MCF 10A (cell line): ENCODE results near the gene TIPRL. TPM values are rescaled to one million over a fixed set of nuclear protein-coding genes. Genes with fewer than 3 reads are reported as not detected.
A peak's percentile ranks its signal among the peaks of the same experiment; 100 is the strongest.

ENCODE experiments used
- BruUV-seq: library from RNA; stranded (reverse); fragments of 400-500 nt; replicated peaks from 2 replicates; lab custom pipeline; 2021; lab: Mats Ljungman, UMichigan
- CTCF ChIA-PET: fragments of 300-600 bp; sonication (Branson Sonifier 250); formaldehyde crosslinking; extraction: SDS; loops from one replicate; lab custom pipeline; 2021; ENCODE audit warnings: antibody characterized with exemption, inconsistent platforms; lab: Yijun Ruan, JAX
- POLR2A ChIA-PET: fragments of 300-600, 350-650 bp; sonication (Branson Sonifier 250); formaldehyde crosslinking; extraction: SDS; loops from one replicate; lab custom pipeline; 2020; ENCODE audit warnings: antibody characterized with exemption, inconsistent platforms; lab: Yijun Ruan, JAX
- DNase-seq: peaks from one replicate; pipeline ENCODE4 v3.0.0-alpha.2; 2018; ENCODE audit not compliant: unreplicated experiment
- H3K27ac Mint-ChIP-seq: one replicate; pipeline ENCODE4 v1.8.0; 2022; ENCODE audit warnings: mild to moderate bottlenecking, low read depth, mixed read lengths; ENCODE audit not compliant: unreplicated experiment
- H3K27me3 Mint-ChIP-seq: one replicate; pipeline ENCODE4 v1.8.0; 2022; ENCODE audit warnings: mixed read lengths; ENCODE audit not compliant: insufficient read depth, unreplicated experiment
- H3K36me3 Mint-ChIP-seq: one replicate; pipeline ENCODE4 v1.8.0; 2022; ENCODE audit warnings: mild to moderate bottlenecking, moderate library complexity, mixed read lengths; ENCODE audit not compliant: insufficient read depth, unreplicated experiment
- H3K4me1 Mint-ChIP-seq: one replicate; pipeline ENCODE4 v1.8.0; 2022; ENCODE audit warnings: mixed read lengths; ENCODE audit not compliant: insufficient read depth, unreplicated experiment
- H3K4me3 Mint-ChIP-seq: one replicate; pipeline ENCODE4 v1.8.0; 2022; ENCODE audit warnings: mild to moderate bottlenecking, moderate library complexity, mixed read lengths; ENCODE audit not compliant: unreplicated experiment
- H3K9me3 Mint-ChIP-seq: one replicate; pipeline ENCODE4 v1.8.0; 2022; ENCODE audit warnings: mixed read lengths; ENCODE audit not compliant: unreplicated experiment
- CTCF ChIP-seq: fragments of 200-600 bp; IDR thresholded peaks from one replicate; pipeline ENCODE4 v1.8.0; 2022; ENCODE audit warnings: antibody characterized with exemption, mild to moderate bottlenecking; ENCODE audit not compliant: unreplicated experiment
- intact Hi-C: fragments of 100-400 bp; cut with micrococcal nuclease; formaldehyde crosslinking; loops from 2 replicates; pipeline ENCODE4 v1.14.1; 2022
- total RNA-seq: library from RNA; stranded (reverse); gene quantifications from 2 replicates; pipeline ENCODE4 v1.2.3, GENCODE V29; 2022

TIPRL gene
- total RNA-seq, 1 experiment from 2014 or later: 111 TPM

- intact Hi-C loops: no loop called here
- BruUV-seq: no TSS peak
- Mint-ChIP-seq H3K4me1 (no peaks in the 10 kb centered on the region), H3K27ac (no peak overlapping the region), H3K9me3 (no peaks in the 10 kb centered on the region), H3K27me3 (no peaks in the 10 kb centered on the region), H3K36me3 (no peaks in the 10 kb centered on the region), H3K4me3 (no peak overlapping the region)
- POLR2A ChIA-PET: interaction anchor here (0.6 to 0.7 kb wide), 2 partner anchors 10 to 12 kb away, joined by 3 read pairs; no protein-coding TSS in a partner anchor
- CTCF ChIA-PET: interaction anchor here (0.8 to 1.1 kb wide), 3 partner anchors 25 to 78 kb away, joined by 3 to 5 read pairs (median 3); no protein-coding TSS in a partner anchor
- DNase-seq: no peak
- no peak for TF ChIP-seq CTCF
Measured at GRCh38 chr1:168170564-168171508, 7.9 kb upstream of the TIPRL start.

- ChIA-PET POLR2A (interaction anchor here (0.6 to 1.0 kb wide), 3 partner anchors 13 to 141 kb away, joined by 3 to 4 read pairs (median 3); partner anchors contain the start of gene SFT2D2), CTCF (interaction anchor here (0.7 to 1.5 kb wide), 6 partner anchors 13 to 159 kb away, joined by 3 to 11 read pairs (median 3); no protein-coding TSS in a partner anchor)
- no peak overlapping the region for H3K4me3 Mint-ChIP-seq
- BruUV-seq: no TSS peak
- no peak for TF ChIP-seq CTCF
- no peak overlapping the region for H3K27ac Mint-ChIP-seq
- no peak for DNase-seq
- no peaks in the 10 kb centered on the region for H3K36me3 Mint-ChIP-seq
- intact Hi-C loops: no loop called here
- H3K9me3 Mint-ChIP-seq: no peaks in the 10 kb centered on the region
- no peaks in the 10 kb centered on the region for H3K4me1 Mint-ChIP-seq
- H3K27me3 Mint-ChIP-seq: no peaks in the 10 kb centered on the region
Measured at GRCh38 chr1:168172250-168172915, 6.4 kb upstream of the TIPRL start.

GRCh38 chr1:168178227-168178637 lies 530 bp upstream of the TIPRL start:
- H3K27me3 Mint-ChIP-seq: no peaks in the 10 kb centered on the region
- intact Hi-C loops: loop anchor here (2.0 kb wide), 1 partner anchor 41 kb away; the partner anchor contains the start of gene GPR161
- no peaks in the 10 kb centered on the region for H3K36me3 Mint-ChIP-seq
- no peak for TF ChIP-seq CTCF
- no peaks in the 10 kb centered on the region for H3K9me3 Mint-ChIP-seq
- BruUV-seq: TSS peak; percentile 90
- DNase-seq: no peak
- H3K27ac Mint-ChIP-seq: no peak overlapping the region
- ChIA-PET POLR2A (interaction anchor here (0.6 to 4.7 kb wide), 8 partner anchors 10 to 1306 kb away, joined by 3 to 93 read pairs (median 3); partner anchors contain the start of genes MPZL1 and SFT2D2), CTCF (interaction anchor here (0.6 to 1.6 kb wide), 9 partner anchors 10 to 379 kb away, joined by 3 to 4 read pairs (median 3); no protein-coding TSS in a partner anchor)
- no peak overlapping the region for H3K4me3 Mint-ChIP-seq
- H3K4me1 Mint-ChIP-seq: peaks cover under 1% of the 10 kb centered on the region
